B cell (primary cell): ENCODE measurements around the gene ELMOD3. TPM values are rescaled to one million over a fixed set of nuclear protein-coding genes. Genes with fewer than 3 reads are reported as not detected.

Experiments
- polyA plus RNA-seq: library from polyadenylated mRNA; depleted of rRNA; stranded (reverse); fragments of >200 nt; gene quantifications from 2 replicates; pipeline ENCODE4 v1.2.3, GENCODE V29; 2012
- small RNA-seq: library from RNA; depleted of rRNA; stranded (forward); fragments of <200 nt; gene quantifications from one replicate; pipeline ENCODE3, GENCODE V24; 2012; ENCODE audit warnings: low replicate concordance, low read depth; ENCODE audit not compliant: insufficient read length
- total RNA-seq, 2 donors: library from RNA; stranded (reverse); fragments of 120-200 nt in 1 of 2; gene quantifications; 1 replicate in 1 of 2; 2 replicates in 1 of 2; pipeline versions ENCODE4 v1.2.3 to v1.2.4, GENCODE V29; 2013 to 2022

The ELMOD3 gene
- total and polyA plus RNA-seq, 2 donors (not counting 1 experiment from before 2014, with no cell fraction given) = 34.3 to 57.6 TPM

Small RNAs within 50 kb of the gene (small RNA-seq; reads per million reads assigned to genes)
- gene AC062037.1 (not detected), gene AC062037.2 (not detected), gene RF00019 (not detected), gene RN7SL113P (not detected)

Other genes starting within 250 kb of the ELMOD3 start
- gene TCF7L1, start 221.4 kb upstream of the ELMOD3 start, total RNA-seq = 0.53 and 0.67 TPM in 2 replicates
- gene TCF7L1, start 221.4 kb upstream of the ELMOD3 start, polyA plus RNA-seq = 0.46 and 0.81 TPM in 2 replicates
- 172 and 181 TPM in 2 replicates for gene TGOLN2, start 26.8 kb upstream of the ELMOD3 start, total RNA-seq
- gene TGOLN2, start 26.8 kb upstream of the ELMOD3 start, polyA plus RNA-seq = 106 and 122 TPM in 2 replicates
- gene RETSAT, start 241 bp upstream of the ELMOD3 start, total RNA-seq = 23.8 and 28.1 TPM in 2 replicates
- gene RETSAT, start 241 bp upstream of the ELMOD3 start, polyA plus RNA-seq = 9.9 and 13.0 TPM in 2 replicates
- gene CAPG, start 55.6 kb downstream of the ELMOD3 start, total RNA-seq = 179 and 210 TPM in 2 replicates
- 133 and 158 TPM in 2 replicates for gene CAPG, start 55.6 kb downstream of the ELMOD3 start, polyA plus RNA-seq
- gene SH2D6, start 63.9 kb downstream of the ELMOD3 start, total RNA-seq = 1.1 and 1.6 TPM in 2 replicates
- gene SH2D6, start 63.9 kb downstream of the ELMOD3 start, polyA plus RNA-seq = 0.27 TPM in 1 of 2 replicates, not detected in the other
- 177 and 190 TPM in 2 replicates for gene MAT2A, start 184.4 kb downstream of the ELMOD3 start, total RNA-seq
- gene MAT2A, start 184.4 kb downstream of the ELMOD3 start, polyA plus RNA-seq = 130 and 133 TPM in 2 replicates
- 33.0 and 36.8 TPM in 2 replicates for gene GGCX, start 206.7 kb downstream of the ELMOD3 start, total RNA-seq
- gene GGCX, start 206.7 kb downstream of the ELMOD3 start, polyA plus RNA-seq = 23.5 and 28.8 TPM in 2 replicates
- gene VAMP8, start 222.8 kb downstream of the ELMOD3 start, total RNA-seq = 73.1 and 73.8 TPM in 2 replicates
- gene VAMP8, start 222.8 kb downstream of the ELMOD3 start, polyA plus RNA-seq = 68.7 and 96.6 TPM in 2 replicates
- gene VAMP5, start 229.7 kb downstream of the ELMOD3 start, total RNA-seq = 10.9 and 16.9 TPM in 2 replicates
- gene VAMP5, start 229.7 kb downstream of the ELMOD3 start, polyA plus RNA-seq = 18.0 and 28.6 TPM in 2 replicates
- gene RNF181, start 241.0 kb downstream of the ELMOD3 start, total RNA-seq = 67.3 and 76.6 TPM in 2 replicates
- gene RNF181, start 241.0 kb downstream of the ELMOD3 start, polyA plus RNA-seq = 112 and 151 TPM in 2 replicates
- 23.0 and 23.1 TPM in 2 replicates for gene TMEM150A, start 247.9 kb downstream of the ELMOD3 start, total RNA-seq
- gene TMEM150A, start 247.9 kb downstream of the ELMOD3 start, polyA plus RNA-seq = 18.3 and 26.4 TPM in 2 replicates